ENCODE data around the gene TBC1D25.
"Not testable (repeated sequence)": the region's sequence is repeated elsewhere in the genome, so short reads cannot be mapped to it uniquely, and the experiment has no call there.

Gene TBC1D25

DNA sequence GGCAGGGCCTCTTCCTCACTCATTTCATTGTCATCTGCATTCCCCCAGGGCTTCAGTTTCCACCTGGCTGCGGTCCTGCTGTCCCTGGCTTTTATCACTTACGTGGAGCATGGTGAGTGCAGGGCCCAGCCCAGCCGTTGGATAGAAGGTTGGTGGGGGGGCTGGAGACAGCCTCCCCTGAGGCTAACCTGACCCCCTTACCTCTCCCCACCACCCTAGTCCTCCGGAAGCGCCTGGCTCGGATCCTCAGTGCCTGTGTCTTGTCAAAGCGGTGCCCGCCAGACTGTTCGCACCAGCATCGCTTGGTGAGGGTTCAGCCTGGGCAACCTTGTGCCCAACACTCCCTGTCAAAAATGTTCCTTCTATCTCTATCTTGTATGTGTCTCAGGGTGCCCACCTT lies 23.7 kb upstream of the TBC1D25 start:
- DNase-seq, result no peak

DNA sequence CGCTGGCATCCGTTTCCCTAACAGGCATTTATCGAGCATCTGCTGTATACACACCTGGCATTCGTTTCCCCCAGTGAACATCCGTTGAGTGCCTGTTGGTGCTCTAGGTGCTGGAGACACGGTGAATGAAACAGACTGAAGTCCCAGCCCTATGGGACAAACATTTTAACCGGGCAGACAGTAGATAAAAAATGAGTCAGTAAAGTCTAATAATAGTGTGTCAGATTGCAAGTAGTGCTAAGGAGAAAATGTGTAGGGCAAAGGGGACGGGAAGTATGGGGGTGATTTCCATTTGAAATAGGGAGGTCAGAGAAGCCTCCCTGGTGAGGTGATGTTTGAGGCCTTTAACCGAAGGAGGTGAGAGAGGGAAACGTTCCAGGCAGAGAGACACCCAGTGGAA lies 23.2 kb upstream of the TBC1D25 start:
- no peak for DNase-seq

DNA sequence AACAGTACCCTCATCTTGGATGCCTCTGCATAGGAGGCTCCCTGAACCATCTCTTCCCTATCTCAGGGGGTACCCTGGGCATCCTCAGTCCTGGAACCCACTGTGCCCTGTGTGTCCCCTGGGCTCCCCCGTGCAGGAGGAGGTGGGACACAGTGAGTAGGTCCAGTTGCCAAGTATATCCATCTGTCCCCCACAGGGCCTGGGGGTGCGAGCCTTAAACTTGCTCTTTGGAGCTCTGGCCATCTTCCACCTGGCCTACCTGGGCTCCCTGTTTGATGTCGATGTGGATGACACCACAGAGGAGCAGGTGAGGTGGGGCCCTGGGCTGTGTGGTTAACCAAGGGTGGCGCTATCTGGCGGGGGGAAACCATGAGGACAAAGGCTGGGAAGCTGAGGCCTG lies 22.5 kb upstream of the TBC1D25 start:
- DNase-seq, result no peak

DNA sequence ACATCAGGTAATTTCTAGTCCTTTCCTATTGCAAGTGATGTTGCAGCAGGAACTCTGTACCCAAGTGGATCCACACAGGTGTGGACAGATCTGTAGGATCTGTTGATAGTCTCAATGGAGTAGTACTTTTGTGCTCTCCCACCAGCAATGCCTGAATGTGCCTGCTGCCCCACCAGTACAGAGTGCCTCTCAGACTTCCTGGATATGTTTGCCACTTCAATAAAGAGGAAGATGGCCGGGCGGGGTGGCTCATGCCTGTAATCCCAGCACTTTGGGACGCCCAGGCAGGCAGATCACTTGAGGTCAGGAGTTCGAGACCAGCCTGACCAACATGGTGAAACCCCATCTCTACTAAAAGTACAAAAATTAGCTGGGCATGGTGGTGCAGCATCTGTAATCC lies 20.0 kb upstream of the TBC1D25 start:
- DNase-seq, result not testable (repeated sequence)

DNA sequence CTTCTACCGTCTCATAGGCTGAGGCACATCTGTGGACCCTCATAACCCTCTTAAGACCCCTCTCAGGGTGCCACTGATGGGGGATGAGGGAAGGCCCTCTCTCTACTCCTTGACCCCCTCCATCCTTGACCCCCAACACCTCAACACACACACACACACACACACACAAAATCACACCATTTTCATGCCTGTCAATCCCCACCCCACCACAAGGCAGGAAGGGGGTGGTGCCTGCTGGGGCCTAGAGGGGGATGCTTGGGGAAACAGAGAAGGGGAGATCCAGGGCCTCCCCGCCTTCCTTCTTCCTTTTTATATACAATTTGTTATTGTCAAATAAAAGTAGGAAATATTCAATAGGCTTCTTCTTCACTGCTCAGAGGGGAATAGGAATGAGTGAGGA lies 19.1 kb upstream of the TBC1D25 start:
- DNase-seq, result no peak

DNA sequence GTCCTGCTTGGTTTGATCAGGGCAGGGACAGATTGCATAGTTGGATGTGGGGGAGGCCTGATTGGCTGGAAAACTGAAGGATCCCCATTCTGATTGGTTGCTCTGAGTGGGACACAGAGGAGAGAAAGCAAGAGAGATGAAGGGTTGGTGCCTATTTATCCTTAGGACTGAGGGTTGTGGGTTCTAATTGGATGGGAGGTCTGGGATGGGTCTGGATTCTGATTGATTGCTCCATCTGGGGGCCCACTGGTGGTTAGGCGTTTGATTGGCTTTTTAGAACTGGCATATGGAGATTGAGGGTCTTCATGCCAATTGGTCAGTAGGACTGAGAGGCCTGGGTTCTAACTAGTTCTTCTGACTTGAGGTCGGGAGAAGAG lies 18.6 kb upstream of the TBC1D25 start:
- DNase-seq, result no peak

DNA sequence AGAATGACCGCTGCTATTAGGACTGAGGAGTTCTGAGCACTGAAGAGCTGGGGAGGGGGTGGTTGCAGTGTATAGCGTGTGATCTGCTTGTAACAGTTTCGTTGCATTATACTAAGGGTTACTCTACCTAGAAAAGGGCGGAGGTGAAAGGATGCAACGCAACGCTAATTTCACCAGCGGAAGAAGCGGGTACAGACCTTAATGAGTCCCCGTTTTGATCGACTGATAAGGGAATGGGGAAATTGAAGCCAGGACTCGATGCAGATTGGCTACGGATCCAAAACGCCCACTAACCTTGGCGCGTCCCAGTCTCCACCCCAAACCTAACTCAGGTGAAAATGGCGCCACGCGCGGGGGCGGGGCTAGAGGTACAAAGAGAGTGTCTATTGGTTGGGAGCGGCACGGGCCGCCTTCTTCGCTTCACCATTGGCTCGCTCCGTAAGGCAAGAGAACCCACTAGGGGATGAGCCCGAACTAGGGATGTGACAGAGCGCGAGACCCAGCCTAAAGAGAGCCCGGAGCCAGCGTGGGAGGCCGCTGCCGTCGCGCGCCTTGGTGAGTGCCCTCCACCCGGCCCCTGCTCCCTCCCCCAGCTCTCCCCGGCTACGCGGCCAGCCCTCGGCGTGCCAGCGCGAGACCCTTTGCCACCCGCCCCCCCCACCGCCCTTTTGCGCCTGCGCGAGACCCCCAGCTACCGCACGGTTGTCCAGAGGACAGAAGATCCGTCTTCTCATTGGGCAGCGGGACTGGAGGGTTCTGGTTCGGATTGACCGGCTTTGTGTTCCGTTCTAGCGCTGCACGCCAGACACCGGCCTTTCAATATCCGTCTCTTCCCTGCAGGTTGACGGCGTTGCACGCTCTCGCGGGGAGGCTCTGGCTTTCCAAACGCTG lies 17.9 kb upstream of the TBC1D25 start, which contains the start of gene EBP:
EBP (plus strand) TSS at position 456 of the 891 bp plus-strand sequence. CDS start 1,964 bp downstream, outside the sequence.
- peak; percentile 90 for DNase-seq

- DNase-seq, result no peak
These were observed 17.2 kb upstream of the TBC1D25 start for GRCh38 chrX:48522291-48522690.

GRCh38 chrX:48523682-48524081 lies 15.8 kb upstream of the TBC1D25 start:
- DNase-seq, result no peak

DNA sequence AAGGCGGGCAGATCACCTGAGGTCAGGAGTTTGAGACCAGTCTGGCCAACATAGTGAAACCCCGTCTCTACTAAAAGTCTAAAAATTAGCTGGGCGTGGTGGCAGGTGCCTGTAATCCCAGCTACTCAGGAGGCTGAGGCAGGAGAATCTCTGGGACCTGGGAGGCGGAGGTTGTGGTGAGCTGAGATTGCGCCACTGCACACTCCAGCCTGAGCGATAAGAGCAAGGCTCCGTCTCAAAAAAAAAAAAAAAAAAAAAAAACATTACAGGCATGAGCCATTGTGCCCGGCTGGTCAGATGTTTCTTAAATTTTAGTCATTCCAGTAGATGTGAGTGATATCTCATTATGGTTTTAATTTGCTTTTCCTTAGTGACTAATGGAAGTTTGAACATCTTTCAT lies 13.7 kb upstream of the TBC1D25 start:
- DNase-seq, result not testable (repeated sequence)

DNA sequence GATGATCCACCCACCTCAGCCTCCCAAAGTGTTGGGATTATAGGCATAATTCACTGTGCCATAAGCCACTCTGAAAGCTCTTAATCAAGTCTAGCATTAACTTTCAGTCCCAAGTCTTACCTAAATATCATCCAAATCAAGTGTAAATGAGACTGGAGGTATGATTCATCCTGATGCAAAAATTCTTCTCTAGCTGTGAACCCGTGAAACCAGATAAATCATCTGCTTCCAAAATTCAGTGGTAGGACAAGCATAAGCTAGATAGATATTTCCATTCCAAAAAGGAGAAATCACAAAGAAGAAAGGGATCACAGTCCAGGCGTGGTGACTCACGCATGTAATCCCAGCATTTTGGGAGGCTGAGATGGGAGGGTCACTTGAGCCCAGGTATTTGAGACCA lies 8.8 kb upstream of the TBC1D25 start:
- DNase-seq, result no peak

GRCh38 chrX:48531358-48531959 lies 8.1 kb upstream of the TBC1D25 start:
- no peak for DNase-seq

DNA sequence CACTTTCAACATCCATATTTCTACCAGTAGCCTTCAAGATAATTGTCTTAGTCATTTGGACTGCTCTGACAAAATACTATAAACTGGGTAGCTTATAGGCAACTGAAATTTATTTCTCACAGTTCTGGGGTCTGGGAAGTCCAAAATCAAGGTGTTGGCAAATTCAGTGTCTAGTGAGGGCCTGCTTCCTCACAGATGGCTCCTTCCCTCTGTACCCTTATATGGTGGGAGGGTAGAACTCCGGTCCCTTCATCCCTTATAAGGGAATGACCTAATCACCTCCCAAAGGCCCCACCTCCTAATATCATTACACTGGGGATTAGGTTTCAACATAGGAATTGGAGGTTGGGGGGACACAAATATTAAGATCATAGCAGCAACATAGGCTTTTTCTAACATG lies 7.4 kb upstream of the TBC1D25 start:
- DNase-seq, result no peak

GRCh38 chrX:48533165-48533564 lies 6.3 kb upstream of the TBC1D25 start:
- DNase-seq, result no peak

DNA sequence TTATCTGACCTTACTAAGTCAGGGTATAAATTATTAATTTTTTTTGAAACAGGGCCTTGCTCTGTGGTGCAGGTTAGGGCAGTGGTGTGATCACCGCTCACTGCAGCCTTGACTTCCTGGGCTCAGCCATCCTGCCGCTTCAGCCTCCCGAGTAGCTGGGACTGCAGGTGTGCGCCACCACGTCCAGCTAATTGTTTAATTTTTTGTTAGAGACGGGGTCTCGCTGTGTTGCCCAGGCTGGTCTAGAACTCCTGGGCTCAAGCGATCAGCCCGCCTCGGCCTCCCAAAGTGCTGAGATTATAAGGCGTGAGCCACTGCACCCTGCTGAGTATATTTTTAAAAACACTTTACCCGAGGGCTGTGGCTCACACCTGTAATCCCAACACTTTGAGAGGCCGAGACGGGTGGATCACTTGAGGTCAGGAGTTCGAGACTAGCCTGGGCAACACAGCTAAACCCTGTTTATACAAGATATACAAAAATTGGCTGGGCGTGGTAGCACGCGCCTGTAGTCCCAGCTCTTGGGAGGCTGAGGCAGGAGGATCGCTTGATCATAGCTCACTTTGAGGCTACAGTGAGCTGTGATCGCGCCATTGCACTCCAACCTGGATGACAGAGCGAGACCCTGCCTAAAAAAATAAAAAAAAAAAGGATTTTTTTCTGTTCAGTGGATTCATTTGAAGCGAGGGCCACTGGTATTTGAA lies 721 bp upstream of the TBC1D25 start:
- DNase-seq, result no peak

GRCh38 chrX:48540028-48540375 lies 488 bp downstream of the TBC1D25 start:
- DNase-seq, result peak; percentile 28

DNA sequence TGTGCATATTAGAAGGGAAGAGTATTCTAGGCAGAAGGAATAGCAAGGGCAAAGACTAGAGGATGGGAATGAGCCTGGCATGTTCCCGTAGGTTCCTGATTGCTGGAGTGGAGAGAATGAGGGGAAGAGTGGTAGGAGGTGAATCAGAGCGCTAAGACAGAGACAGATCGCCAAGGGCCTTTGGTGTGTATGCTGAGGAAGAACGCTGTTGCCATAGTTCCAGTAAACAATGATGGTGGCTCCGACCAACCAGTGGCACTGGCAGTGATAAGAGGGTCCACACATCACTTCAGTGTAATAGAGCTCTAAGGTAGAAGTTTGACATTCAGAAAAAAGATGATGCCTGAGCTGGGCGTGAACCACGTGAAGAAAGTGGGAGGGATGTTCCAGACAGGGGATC lies 966 bp downstream of the TBC1D25 start:
- no peak for DNase-seq

DNA sequence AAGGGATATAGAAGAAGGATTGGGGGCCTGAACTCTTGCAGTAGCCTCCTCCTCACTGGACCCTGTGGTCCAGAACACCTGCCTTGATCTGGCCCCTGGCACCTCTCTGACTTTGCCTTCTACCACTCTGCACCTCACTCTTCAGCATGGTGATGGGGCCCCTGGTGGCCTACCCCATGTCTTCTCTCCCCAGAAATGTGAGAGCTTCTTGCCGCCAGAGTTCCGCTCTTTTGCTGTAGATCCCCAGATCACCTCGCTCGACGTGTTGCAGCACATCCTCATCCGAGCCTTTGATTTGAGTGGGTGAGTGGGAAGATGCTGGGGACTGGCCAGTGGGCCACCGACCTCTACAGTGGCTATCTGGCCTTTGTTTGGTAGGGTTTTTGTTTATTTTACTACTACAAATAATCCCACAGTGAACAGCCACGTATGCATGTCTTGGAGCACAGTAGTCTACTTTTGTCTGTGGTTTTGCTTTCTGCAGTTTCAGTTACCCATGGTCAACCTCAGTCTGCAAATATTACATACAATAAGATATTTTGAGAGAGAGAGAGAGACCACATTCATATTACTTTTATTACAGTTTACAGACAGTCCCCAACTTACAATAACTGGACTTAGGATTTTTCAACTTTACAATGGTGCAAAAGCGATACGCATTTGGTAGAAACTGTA lies 1.8 kb downstream of the TBC1D25 start:
- no peak for DNase-seq

GRCh38 chrX:48548871-48549270 lies 9.4 kb downstream of the TBC1D25 start:
- DNase-seq, result no peak

- not testable (repeated sequence) for DNase-seq
These were observed 16.3 kb downstream of the TBC1D25 start for GRCh38 chrX:48555731-48556325.

GRCh38 chrX:48558271-48558670 lies 18.8 kb downstream of the TBC1D25 start:
- no peak for DNase-seq

- no peak for DNase-seq
These were observed 20.1 kb downstream of the TBC1D25 start for GRCh38 chrX:48559636-48560035.

DNA sequence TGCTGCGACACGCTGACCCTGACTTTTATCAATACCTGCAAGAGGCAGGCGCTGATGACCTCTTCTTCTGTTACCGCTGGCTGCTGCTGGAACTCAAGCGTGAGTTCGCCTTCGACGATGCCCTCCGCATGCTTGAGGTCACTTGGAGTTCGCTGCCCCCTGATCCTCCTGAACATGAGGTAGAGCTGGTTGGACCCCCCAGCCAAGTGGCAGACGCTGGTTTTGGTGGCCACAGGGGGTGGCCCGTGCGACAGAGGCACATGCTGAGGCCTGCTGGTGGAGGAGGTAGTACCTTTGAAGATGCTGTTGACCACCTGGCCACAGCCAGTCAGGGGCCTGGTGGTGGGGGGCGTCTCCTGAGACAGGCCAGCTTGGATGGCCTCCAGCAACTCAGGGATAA lies 20.5 kb downstream of the TBC1D25 start:
- no peak for DNase-seq
